Measurements from ENCODE around the gene TGM5.

GRCh38 chr15:43270113-43270665, 3.5 kb upstream of the TGM5 start:
- TF ChIP-seq, protein P1, sequence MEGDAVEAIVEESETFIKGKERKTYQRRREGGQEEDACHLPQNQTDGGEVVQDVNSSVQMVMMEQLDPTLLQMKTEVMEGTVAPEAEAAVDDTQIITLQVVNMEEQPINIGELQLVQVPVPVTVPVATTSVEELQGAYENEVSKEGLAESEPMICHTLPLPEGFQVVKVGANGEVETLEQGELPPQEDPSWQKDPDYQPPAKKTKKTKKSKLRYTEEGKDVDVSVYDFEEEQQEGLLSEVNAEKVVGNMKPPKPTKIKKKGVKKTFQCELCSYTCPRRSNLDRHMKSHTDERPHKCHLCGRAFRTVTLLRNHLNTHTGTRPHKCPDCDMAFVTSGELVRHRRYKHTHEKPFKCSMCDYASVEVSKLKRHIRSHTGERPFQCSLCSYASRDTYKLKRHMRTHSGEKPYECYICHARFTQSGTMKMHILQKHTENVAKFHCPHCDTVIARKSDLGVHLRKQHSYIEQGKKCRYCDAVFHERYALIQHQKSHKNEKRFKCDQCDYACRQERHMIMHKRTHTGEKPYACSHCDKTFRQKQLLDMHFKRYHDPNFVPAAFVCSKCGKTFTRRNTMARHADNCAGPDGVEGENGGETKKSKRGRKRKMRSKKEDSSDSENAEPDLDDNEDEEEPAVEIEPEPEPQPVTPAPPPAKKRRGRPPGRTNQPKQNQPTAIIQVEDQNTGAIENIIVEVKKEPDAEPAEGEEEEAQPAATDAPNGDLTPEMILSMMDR (IDR thresholded peaks at IDR 0.05): no peak
- no peak for TF ChIP-seq EZH2 (IDR thresholded peaks at IDR 0.05; ENCODE audit: borderline replicate concordance, insufficient read depth, low read depth, low read length, poor library complexity, severe bottlenecking)
